GM19463 (cell line): ENCODE results near the gene IFT43.
"Not testable (repeated sequence)": the region's sequence is repeated elsewhere in the genome, so short reads cannot be mapped to it uniquely, and the experiment has no call there.

Experiments
- ATAC-seq: cut with Tn5 transposase; IDR thresholded peaks from one replicate; pipeline ENCODE4 v1.9.1; 2021; ENCODE audit warnings: mild to moderate bottlenecking, moderate library complexity; ENCODE audit not compliant: unreplicated experiment

The IFT43 gene

DNA sequence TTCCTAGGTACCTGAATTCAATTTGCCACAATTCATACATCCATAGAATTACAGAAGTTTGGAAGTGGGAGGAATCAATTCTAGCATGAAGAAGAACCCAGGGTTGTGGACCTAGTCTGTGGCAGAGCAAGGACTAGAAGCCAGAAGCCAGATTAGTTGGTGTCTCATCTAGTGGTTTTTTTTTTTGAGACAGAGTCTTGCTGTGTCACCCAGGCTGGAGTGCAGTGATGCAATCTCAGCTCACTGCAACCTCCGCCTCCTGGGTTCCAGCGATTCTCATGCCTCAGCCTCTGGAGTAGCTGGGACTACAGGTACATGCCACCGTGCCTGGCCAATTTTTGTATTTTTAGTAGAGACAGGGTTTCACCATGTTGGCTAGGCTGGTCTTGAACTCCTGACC, 24.1 kb downstream of the IFT43 start:
- not testable (repeated sequence) for ATAC-seq

DNA sequence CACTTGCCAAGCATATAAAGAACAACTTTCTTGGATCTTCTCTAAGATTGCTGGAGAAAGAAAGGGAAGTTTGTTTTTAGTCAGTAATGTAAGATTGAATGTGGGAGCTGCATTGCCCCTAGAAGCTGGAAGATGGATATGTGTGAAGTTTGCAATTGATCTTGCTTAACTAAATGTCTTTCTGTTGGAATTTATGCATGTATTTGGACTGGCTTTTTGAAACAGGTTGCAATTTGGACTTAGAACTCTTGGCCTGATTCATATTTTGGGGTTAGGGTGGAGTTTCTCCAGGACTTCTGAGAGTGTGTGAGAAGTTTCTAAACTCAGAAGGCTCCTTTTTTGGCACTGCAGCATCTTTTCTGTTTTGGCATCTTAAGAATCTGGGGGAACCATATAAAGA, 26.4 kb downstream of the IFT43 start:
- ATAC-seq = no peak

- ATAC-seq = no peak
These were observed 26.8 kb downstream of the IFT43 start for GRCh38 chr14:76012354-76012753.

DNA sequence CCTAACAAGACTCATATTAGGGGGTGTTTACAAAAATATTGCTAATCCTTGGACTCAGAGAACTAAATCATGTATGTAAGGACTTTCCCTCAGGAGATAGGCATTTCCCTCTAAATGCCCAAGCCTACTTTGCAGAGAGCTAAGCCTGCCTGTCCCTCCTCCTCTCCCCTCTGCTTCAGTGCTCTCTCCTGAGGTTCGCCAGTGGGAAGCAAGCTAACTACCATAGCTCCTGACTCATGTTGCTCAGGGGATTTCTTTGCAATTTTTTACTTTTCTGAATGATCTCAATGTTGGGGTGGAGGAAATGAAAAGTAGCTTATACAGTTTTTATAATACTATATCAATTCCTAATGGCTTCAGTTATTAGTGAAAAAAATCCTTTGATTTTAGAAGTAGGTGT, 29.6 kb downstream of the IFT43 start:
- ATAC-seq = no peak

DNA sequence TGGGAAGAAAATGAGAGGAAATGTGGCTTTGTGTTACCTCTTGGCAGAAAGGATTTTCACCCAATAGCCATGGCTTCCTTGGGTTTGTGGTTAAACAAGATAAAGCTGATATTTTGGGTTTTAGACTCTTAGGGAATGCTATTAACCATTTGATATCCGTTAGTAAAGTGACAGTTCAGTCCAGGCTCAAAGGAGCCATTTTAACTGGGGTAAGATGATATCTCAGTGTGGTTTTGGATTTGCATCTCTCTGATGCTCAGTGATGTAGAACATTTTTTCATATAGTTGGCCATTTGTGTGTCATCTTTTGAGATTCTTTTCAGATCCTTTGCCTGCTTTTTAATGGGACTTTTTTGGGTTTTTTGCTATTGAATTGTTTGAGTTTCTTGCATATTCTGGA, 30.1 kb downstream of the IFT43 start:
- no peak for ATAC-seq

GRCh38 chr14:76019676-76020075, 34.1 kb downstream of the IFT43 start:
- ATAC-seq = no peak

GRCh38 chr14:76022991-76023390, 37.4 kb downstream of the IFT43 start:
- ATAC-seq = no peak

DNA sequence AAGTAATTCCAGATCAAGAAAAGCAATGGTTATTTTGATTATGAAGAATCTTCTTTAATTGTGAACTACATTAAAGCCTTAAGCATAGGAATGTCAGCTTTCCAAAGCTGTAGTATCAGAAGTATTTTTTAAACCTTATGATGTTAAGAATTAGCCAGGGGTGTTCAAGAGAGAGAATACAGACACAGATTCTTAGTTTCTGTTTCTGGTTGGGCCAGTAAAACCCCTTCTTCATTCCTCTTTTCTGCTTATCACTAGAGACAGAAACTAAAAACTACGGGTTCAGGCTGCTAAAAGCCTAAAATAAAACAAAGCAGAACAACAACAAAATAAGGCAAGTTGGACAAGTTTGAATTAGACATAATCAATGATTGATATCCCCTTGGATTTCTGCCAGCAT, 38.2 kb downstream of the IFT43 start:
- ATAC-seq = no peak

- no peak for ATAC-seq
These were observed 38.8 kb downstream of the IFT43 start for GRCh38 chr14:76024211-76024907.

GRCh38 chr14:76034566-76034965, 49.0 kb downstream of the IFT43 start:
- no peak for ATAC-seq

GRCh38 chr14:76040704-76041103, 55.1 kb downstream of the IFT43 start:
- no peak for ATAC-seq

DNA sequence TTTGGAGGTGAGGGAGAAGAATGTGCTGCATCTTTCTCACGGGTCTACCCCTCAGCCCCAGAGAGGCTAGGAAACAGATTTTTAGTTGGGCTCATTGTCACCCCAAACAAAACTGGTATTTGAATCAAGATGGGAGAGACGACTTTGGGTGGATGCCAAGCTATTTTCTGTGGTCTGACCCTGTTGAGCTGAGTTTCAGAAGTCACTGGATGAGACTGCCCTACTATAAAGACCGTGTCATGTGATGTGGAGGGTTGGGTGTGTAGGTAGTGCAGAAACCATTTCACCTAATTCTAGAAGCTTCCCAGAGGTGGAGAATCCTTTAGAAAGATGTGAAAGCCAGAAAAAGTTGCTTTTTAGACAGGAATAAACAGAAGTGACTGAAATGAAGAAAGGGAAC, 60.2 kb downstream of the IFT43 start:
- ATAC-seq = no peak

DNA sequence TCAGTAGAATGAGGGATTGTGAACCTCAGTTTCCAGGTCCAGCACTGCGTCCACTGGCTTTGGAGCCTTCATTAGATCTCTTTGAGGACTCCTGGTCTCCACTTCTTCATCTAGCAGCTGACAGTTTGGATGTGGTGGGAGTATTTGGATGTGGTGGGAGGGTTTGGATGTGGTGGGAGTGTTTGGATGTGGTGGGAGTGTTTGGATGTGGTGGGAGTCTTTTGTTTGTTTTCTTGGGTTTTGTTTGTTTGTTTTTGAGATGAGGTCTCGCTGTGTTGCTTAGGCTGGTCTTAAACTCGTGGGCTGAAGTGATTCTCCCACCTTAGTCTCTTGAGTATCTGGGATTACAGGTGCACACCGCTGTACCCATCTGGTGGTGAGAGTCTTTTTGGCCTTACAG, 64.7 kb downstream of the IFT43 start:
- ATAC-seq = no peak

DNA sequence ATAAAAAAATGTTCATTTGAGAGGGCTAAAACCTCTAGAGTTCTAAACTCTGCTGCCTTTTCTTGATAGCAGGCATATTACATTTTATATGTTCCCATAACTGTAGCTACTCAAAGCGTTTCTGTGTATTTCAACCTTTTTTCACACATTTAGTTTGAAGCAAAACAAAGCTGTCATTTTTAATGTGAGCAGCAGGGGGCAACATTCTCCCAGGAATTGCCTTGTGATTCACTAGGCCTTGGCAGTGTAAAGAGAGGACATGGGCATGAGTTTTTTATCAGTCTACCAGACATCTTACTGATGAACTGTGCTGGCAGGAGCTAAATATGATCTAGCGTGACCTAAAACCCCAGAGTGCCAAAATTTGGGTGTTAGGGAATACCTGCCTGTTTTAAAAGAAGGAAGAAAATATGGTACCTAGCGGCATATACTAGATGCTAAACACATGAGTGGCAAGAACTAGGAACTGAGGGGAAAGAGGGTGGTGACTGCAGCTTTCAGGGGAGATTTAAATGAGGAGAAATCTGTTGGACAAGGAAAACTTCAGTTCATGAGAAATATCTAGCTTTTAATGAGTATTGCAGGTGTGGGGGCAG, 65.3 kb downstream of the IFT43 start:
- ATAC-seq = no peak

DNA sequence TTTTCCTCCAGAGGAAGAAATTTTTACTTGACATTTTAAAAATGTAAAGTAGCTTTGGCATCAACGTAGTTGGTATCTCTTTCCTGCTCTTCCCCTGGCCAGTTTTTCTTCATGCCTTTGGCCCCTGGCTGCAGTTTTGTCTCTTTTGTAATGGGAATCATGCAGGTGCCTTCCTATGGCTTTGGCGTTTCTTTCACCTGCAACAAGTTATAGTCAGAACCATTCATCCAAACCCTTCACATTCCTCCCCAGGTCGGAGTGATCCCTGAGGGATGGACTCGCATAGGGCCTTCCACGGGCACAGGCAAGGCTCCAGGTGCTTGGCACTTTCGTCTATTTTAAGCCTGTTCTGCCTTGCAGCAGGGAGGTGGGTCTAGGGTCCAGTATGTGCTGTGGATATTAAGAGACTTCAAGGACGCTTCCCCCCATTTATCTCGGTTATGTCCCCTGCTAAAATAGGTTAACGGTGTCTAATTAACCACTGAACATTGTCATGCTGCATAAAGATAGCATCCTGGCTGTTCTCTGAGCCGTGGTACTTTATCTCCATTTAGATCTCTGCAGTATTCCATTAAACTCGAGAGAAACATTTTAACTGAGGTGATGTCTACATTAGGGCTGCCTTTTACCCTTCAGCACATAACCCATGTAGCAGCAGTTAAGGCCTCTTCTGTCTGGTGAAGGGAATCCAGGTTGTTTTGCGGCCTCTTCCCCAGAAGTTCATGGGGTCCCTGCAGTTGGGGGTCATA, 66.3 kb downstream of the IFT43 start:
- no peak for ATAC-seq

- ATAC-seq = no peak
These were observed 68.2 kb downstream of the IFT43 start for GRCh38 chr14:76053572-76054355.

DNA sequence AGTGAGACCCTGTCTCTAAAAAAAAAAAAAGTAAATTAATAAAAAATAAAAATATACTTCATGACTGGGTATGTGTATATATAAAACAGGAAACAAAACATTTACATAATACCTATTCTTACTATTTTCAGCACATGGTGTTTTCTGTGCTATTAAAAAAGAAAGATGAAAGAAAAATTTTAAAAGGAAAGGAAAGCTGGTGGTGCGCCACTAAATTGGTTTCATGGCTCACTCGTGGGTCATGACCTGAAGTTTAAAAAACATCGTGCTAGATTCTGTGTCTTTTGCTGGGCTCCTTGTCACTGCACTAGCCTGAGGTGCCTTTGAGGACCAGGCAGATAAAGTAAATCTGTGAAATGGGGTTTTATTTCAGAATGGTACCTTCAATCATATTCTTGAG, 69.8 kb downstream of the IFT43 start:
- ATAC-seq = no peak

DNA sequence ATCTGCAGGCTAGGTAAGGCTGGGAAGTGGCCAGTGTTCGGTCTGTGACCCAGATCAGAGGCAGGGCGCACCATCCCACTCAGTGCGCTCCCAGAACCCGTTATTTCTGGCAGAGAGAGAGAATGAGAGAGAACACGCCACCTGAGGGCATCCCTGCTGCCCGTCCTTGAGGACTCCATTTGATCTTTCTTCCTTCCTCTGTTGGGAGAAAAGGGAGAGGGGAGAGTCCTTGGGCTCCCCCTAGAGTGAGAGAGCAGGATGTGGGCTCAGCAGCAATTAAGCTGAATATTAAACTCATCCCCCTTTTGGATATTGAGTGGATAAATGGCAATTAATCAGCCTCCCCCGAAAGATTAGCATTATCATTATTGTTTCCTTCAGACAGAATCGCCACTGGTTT, 70.6 kb downstream of the IFT43 start:
- no peak for ATAC-seq

- no peak for ATAC-seq
These were observed 72.4 kb downstream of the IFT43 start for GRCh38 chr14:76057914-76058313.

DNA sequence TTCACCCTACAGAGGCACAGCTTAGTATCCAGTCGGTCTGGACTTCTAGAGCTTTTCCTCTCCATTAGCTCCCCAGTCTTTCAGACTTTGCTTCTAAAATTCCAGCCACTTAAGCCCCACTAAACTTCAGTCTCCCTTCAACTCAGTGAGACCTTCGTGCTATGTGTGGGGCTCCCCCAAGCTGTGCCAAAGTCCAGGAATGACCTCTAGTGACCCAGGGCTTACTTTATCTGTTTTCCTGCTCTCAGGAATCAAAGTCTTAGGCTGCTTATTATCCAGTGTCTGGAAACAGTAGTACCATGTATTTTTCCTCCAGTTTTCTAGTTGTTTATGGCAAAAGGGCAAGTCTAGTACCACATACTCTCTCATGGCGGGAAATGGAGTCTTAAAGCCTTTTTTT, 77.8 kb downstream of the IFT43 start:
- no peak for ATAC-seq

GRCh38 chr14:76065519-76065918, 80.0 kb downstream of the IFT43 start:
- ATAC-seq = no peak
